ENCODE measurements around the gene ELOF1. TPM values are rescaled to one million over a fixed set of nuclear protein-coding genes. Genes with fewer than 3 reads are reported as not detected.

Gene ELOF1
- total RNA-seq, 4 donors from 2014 or later = 30.5 to 39.2 (median 32.2) TPM

- no peaks in the 10 kb centered on the region for H3K9me3 ChIP-seq
- DNase-seq = peak in 2 of 3 donors; percentile 42 to 67
- no peak overlapping the region for H3K4me3 ChIP-seq
- peaks cover 0 to 35% (median 0%) of the 10 kb centered on the region in 3 donors for H3K36me3 ChIP-seq
- no peaks in the 10 kb centered on the region for H3K27me3 ChIP-seq
- TF ChIP-seq CTCF (IDR thresholded peaks at IDR 0.05) (no peak), POLR2A (IDR thresholded peaks at IDR 0.05) (no peak)
- H3K27ac ChIP-seq = peak overlapping the region; percentile 30 to 75 (median 66)
- peaks cover 0 to 13% (median 8%) of the 10 kb centered on the region in 4 donors for H3K4me1 ChIP-seq
Observed at GRCh38 chr19:11552666-11553372, 6.2 kb downstream of the ELOF1 start.

- Histone ChIP-seq H3K4me3 (no peak overlapping the region), H3K36me3 (peaks cover 0 to 35% (median 0%) of the 10 kb centered on the region in 3 donors), H3K27me3 (no peaks in the 10 kb centered on the region), H3K27ac (peak overlapping the region; percentile 30 to 75 (median 66)), H3K4me1 (peaks cover 0 to 9% (median 4%) of the 10 kb centered on the region in 4 donors), H3K9me3 (no peaks in the 10 kb centered on the region)
- no peak for DNase-seq
- peak in 1 of 6 experiments; percentile 18 for TF ChIP-seq CTCF (IDR thresholded peaks at IDR 0.05)
- TF ChIP-seq POLR2A (IDR thresholded peaks at IDR 0.05) = no peak
Observed at GRCh38 chr19:11551603-11552235, 7.3 kb downstream of the ELOF1 start.

GRCh38 chr19:11550265-11550664, 8.8 kb downstream of the ELOF1 start:
- Histone ChIP-seq H3K27ac (no peak overlapping the region), H3K4me3 (no peak overlapping the region), H3K9me3 (no peaks in the 10 kb centered on the region), H3K4me1 (peaks cover 0 to 9% (median 3%) of the 10 kb centered on the region in 4 donors), H3K36me3 (peaks cover 0 to 33% (median 0%) of the 10 kb centered on the region in 3 donors), H3K27me3 (no peaks in the 10 kb centered on the region)
- TF ChIP-seq POLR2A (IDR thresholded peaks at IDR 0.05) = no peak
- no peak for DNase-seq

GRCh38 chr19:11549386-11549953, 9.6 kb downstream of the ELOF1 start:
- H3K9me3 ChIP-seq = no peaks in the 10 kb centered on the region
- peaks cover 0 to 9% (median 3%) of the 10 kb centered on the region in 4 donors for H3K4me1 ChIP-seq
- H3K27ac ChIP-seq = no peak overlapping the region
- no peak for DNase-seq
- H3K4me3 ChIP-seq = no peak overlapping the region
- H3K36me3 ChIP-seq = peaks cover 0 to 25% (median 0%) of the 10 kb centered on the region in 3 donors
- TF ChIP-seq POLR2A (IDR thresholded peaks at IDR 0.05) (no peak), CTCF (IDR thresholded peaks at IDR 0.05) (no peak)
- H3K27me3 ChIP-seq = no peaks in the 10 kb centered on the region

- no peaks in the 10 kb centered on the region for H3K27me3 ChIP-seq
- TF ChIP-seq CTCF (IDR thresholded peaks at IDR 0.05) (no peak), POLR2A (IDR thresholded peaks at IDR 0.05) (no peak)
- DNase-seq = no peak
- no peak overlapping the region for H3K4me3 ChIP-seq
- H3K9me3 ChIP-seq = no peaks in the 10 kb centered on the region
- H3K36me3 ChIP-seq = peaks cover 0 to 12% (median 0%) of the 10 kb centered on the region in 3 donors
- peaks cover 0 to 4% (median 0%) of the 10 kb centered on the region in 4 donors for H3K4me1 ChIP-seq
- no peak overlapping the region for H3K27ac ChIP-seq
Observed at GRCh38 chr19:11547929-11548700, 10.9 kb downstream of the ELOF1 start.

All from Peyer's patch (tissue), 4 donors.